GM18909 (cell line): ENCODE data around the gene CCDC12.

Experiments used
- ATAC-seq: cut with Tn5 transposase; IDR thresholded peaks from one replicate; pipeline ENCODE4 v1.9.1; 2021; ENCODE audit warnings: mild to moderate bottlenecking; ENCODE audit not compliant: unreplicated experiment, poor library complexity

The CCDC12 gene

DNA sequence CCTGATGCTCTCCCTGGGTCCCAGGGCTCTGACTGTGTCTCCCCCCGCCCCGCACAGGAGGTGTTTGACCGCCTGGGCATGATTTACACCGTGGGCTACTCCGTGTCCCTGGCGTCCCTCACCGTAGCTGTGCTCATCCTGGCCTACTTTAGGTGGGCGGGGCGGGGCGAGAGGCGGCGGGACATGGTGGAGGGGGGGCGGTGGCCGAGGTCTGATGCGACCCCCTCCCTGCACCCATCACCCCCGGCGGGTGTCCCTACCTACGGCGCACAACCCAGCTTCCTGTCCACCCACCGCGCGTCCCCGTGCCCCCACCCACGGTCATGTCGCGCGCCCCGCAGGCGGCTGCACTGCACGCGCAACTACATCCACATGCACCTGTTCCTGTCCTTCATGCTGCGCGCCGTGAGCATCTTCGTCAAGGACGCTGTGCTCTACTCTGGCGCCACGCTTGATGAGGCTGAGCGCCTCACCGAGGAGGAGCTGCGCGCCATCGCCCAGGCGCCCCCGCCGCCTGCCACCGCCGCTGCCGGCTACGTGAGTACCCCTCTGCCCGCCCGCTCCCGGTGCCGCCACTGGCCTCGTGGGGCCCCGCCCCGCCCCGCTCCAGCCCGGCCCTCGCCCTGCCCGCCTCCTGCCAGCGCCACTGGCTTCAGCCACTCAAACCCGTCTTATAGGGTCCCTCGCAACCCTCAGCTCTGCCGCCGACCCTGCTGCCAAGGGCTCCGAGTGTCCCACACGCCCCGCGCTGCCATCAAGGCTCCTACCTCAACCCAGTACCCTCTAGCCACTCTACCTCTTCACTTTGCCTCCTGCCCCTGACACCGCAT lies 78.0 kb downstream of the CCDC12 start:
- no peak for ATAC-seq

DNA sequence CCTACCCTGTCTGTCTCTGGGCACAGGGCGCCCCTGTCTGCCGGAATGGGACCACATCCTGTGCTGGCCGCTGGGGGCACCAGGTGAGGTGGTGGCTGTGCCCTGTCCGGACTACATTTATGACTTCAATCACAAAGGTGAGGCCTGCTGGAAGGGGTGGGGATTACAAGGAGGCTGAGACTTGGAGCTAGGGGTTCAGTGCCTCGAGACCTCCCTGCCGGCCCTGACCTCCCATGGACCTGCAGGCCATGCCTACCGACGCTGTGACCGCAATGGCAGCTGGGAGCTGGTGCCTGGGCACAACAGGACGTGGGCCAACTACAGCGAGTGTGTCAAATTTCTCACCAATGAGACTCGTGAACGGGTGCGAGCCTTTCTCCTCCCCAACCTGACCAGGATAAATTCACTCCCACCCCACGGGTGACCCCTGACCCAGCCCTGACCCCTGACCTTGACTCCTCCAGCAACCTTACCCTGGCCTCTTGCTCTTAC lies 78.7 kb downstream of the CCDC12 start:
- no peak for ATAC-seq

DNA sequence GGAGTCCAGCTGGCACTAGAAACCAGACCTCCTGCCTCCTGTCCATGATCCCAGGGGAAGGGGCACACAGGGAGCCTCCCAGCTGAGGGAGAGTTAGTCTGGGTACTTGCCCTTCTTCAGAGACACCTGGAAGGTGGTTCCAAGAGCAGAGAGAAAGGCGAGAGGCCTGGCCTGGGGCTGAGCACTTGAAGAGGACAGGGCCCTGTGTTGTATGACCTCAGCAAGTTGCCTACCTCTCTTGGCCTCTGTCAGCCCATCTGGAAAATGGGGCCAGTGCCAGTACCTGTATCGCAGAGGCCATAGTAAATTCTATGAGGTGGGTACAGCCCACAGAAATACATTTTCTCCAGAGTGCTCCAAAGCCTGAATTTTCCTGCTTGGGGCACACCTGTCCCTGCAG lies 79.5 kb downstream of the CCDC12 start:
- ATAC-seq = no peak

DNA sequence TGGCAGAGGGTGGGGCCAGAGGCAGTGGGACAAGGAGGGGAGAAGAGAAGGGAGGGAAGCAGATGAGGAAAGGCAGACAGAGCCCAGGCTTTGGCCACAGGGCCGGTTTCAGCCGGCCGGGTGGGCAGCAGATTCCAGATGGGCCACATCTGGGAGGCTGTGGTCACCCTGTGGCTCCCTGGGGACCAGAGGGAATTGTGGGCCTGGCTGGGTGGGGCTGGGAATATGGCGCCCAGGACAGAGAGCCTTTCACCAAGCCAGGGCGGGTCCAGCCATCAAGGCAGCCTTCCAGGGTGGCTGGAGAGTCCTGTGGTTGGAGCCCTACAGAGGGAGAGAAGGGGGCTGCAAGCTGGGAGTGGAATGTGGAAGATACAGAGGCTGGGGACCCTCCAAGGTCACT lies 80.2 kb downstream of the CCDC12 start:
- ATAC-seq = no peak

DNA sequence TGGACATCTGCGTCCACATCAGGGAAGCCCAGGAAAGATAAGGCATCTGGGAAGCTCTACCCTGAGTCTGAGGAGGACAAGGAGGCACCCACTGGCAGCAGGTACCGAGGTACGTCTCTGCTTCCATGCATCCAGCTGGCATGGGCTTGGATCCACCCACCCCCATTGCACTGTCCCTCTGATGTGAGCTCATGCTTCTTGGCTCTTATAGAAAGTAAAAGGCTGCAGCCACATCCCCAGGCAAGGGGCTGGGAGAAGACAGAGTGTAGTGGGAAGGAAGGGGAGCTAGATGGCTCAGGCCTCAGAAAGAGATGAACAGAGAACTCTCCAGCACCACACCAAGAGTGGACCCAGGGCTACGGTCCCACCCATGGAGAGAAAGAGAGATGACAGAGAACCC lies 80.8 kb downstream of the CCDC12 start:
- ATAC-seq = no peak

DNA sequence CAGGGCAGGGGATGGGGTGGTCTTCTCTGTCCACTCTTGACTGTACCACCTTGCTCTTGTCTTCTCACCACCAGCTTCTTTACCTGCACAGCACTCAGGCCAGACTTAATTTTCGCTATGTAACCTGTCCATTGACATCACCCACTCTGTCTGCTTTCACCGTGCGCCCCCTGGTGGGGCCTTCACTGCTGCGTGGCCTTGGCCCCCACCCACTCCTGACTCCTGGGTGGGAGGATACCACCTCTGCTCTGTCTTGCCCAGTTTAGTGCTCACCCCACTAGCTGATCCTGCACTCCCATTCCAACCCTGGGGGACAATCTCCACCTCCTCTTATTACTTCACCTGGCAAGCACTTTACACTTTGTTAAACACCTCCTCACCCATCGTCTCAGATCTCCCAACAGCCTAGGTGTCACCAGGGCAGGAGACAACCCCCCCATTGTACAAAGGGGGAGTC lies 81.3 kb downstream of the CCDC12 start:
- no peak for ATAC-seq

DNA sequence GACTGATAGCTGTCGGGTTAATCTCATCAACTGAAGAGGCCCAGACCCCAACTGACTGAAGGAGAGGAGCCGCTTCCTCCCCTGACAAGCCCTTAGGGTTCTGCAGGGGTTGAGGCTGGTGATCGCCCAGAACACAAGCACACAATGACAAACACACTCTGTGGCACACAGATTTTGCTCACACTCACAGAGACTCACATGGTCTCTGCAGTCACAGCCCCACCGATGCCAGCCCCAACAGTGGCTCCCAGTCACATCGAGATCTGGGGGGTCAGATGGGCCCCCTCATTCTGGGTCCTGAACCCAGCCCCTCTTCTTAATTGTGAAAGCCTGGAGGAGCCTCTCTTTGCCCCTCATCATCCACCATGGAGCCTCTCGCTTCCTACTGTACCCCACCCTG lies 82.3 kb downstream of the CCDC12 start:
- no peak for ATAC-seq

DNA sequence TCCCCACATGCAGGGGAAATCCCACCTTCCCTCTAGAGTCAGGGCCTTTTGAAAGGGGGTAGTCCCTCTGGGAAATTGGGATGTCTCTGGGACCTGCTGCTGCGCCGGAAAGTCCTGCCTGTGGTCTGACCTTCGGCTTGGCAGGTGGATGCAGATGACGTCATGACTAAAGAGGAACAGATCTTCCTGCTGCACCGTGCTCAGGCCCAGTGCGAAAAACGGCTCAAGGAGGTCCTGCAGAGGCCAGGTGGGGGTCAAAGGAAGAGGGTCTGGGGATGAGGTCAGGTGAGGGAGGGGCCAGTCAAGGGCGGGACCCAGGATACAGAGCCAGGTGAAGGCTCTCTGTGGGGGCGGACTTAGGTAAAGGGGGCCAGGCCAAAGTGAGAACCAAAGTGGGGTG lies 82.8 kb downstream of the CCDC12 start:
- no peak for ATAC-seq

DNA sequence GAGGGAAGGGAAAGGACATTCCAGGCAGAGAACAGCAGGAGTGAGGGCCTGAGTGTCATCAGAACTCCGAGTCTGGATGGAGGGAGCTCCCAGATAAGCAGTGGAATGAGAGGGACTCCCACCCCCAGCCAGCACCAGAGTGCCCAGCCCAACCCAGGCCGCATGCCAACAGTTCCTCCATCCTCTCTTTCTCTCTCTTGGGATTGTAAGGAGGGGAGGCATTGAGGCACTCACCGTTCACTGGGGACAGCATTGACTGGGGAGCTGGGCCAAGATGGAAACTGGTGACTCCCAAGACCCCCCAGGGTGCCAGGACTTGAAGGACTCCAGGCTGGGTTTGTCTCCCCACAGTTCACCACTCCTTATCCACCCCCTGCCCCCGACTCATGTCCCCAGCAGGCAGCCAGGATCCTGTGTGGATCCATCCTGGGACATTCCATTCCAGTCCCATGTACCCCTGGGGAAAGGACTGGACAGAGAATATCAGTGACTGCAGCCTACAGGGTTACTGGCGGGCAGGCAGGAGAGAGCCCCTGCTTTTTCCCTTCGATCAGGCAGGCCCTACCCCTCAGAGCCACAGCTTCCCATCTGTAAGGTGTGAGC lies 83.3 kb downstream of the CCDC12 start:
- no peak for ATAC-seq

DNA sequence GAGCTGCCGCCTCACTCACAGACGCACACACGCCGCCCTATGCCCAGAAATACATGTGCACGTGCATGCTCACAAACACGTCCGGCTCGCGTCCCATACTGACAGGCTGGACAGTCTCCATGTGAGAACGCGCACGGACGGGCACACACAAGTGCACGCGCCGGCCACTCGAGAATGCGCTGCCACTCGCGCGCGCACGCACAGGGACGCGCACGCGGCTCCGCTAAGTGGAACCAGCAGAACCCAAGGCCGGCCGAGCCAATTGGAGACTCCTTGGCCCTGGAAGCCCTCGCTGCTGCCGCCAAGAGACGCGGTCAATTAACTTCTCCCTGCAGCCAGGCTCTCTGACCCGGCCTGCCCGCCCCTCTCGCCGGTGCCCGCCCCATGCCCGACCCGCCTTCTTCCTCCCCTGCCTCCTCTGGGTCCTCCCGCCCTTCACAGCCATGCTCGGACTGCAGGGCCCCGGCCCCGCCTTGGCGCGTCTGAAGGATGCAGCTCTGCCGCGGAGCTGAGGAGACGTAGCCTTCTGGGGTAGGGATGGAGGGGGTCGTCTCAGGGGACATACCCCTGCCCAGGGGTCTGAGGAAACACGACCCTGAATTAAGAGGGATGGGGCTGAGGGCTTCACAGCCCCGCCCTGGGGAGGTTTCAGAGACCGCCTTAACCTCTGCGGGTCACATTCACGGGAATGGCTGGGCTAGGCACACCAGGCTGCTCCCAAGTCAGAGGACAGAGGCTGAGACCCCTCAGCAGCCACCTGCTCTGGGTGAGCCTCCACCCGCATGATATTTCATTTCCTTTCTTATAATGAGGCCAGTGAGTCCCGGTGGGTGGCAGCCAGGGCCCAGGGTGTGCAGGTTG lies 84.0 kb downstream of the CCDC12 start:
- ATAC-seq = peak; percentile 43

DNA sequence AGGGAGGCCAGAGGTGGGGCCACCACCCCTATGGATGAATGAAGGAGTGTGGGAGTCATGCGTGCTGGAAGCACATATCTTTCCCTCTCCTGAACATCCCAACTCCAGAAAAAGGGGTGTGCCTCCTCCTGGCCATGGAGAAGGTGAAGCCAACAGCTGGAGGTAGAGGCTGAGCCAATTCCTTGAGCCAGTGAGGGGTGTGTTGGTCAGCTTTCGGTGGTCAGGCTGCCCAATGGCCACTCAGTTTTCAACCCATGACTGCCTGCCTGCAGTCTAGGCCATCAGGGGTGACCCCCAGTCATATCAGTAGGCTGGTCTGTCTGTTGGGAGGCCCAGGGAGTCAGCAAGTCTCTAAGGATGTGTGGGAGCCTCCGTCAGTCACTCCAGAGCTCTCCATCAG lies 85.4 kb downstream of the CCDC12 start:
- no peak for ATAC-seq

DNA sequence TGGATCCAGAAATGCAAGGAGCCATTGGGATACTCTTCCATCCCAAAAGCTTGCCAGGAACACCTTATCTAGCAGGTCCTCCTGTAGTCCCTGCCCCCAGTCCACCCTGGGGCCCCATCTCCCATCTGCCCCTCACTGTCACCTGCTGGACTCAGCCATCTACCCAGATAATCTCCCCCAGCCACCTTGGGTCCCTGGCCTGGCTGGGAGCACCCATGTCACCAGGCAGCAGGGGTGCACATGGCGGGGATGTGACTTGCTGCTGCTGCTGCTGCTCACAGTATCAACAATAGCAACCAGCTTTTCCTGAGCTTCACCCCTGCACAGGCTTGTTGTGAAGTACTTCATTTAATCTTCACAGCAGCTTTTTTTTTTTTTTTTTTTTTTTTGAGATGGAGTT lies 86.4 kb downstream of the CCDC12 start:
- no peak for ATAC-seq

DNA sequence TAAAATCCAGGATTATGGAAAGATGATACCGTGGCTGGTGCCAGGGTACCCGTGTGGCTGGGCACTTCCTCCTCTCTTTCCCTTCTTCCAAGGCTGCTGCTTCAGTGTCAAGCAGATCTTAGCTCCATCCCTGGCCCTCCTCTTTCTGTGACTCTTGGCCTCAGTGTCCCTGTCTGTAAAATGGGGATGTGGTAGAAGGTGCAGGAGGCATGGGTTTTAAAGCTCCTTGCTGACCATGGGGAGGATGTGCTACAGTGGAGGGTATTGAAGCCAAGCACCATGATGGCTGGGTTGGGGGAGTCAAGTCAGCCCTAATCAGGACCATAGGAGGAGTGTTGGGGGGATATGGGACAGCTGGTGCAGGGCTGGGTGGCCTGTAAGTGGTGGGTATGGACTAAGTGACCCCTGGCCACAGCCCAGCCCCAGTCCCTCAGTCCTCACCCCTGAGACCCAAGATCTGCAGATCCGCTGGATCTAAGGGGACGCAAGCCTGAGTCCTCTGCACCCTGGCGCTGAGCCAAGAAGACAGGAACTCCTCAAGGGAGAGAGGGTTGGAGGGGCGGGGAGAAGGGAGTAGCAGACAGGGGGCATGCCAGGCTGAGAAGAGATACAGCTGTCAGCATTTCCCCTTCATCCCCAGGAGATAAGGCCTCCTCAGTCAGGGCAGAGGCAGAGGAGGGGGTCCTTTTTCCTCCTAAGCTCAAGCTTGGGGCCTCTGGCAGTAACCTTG lies 87.0 kb downstream of the CCDC12 start:
- ATAC-seq = no peak

DNA sequence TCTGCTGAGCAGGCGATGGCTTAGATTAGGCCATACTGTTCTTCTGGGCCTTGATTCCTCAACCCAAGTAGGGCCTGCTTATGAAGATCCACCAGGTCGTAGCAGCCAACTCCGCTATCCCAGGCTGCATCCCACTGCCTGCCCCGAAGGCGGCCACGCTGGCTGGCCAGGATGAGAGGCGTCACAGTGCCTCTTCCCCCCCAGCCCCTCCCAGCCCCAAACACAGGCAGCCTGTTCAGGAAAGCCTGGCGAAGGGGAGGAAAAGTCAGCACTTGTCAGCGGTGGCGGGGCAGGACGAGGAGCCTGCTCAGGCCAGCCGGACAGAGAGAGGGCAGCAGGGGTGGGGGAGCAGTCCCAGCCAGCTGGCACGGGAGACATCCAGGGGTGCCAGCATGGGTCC lies 87.8 kb downstream of the CCDC12 start:
- no peak for ATAC-seq

DNA sequence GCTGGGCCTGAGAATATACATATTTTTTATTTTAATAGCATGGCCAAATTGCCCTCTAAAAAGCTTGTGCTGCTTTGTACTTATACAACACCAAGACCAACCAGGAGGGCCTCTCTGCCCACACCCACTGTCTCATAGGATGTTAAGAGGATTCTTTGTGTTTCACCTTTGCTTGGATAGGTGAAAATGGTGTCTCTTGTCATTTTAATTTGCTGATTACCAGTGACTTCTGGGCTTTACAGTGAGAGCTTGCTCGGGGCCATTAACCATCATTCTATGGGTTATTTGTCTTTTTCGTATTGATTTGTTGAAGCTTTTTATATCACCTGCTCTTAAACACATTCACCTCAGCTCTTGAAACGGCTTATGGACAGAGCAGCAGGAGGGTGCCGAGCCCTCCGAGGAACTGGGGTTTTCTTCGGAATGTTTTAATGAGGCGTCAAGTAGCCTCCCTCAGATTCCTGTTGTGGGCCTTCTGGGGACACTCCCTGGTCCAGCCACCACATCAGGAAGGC lies 88.5 kb downstream of the CCDC12 start:
- no peak for ATAC-seq

DNA sequence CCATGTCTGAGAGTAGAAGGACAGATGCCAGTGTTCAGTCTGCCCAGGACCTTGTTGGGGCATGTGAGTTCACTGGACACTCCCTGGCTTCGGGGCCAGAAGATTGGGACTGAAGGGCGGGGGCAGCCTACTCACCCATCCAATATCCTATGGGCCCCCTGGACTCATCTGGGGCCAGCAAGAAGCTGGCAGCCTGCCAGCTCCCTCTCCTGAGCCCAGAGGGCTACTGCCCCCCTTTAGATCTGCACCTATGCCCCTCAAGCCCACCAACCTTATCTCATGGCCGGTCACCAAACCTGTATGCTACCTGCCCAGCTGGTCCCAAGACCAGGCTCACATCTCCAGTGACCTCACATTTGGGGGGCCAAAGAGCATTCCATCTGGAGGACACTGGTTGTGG lies 90.9 kb downstream of the CCDC12 start:
- ATAC-seq = no peak

DNA sequence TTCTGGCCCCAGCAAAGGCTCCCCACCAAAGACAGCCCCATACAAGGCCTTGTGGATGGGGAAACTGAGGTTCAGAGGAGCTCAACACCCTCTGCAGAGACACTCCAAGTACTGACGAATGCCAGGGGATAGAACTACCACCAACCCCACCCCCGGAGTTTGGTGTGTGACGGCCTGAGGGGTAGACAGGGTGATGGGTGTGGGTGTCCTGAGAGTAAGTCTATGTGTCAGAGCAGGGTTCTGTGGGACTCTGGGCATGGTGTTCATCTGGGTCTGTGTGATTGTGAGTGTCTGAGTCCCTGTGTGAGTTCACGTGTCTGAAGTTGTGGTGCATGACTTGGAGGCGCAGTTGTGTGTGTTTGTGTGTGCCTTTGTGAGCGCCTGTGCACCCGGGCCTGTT lies 91.6 kb downstream of the CCDC12 start:
- no peak for ATAC-seq

DNA sequence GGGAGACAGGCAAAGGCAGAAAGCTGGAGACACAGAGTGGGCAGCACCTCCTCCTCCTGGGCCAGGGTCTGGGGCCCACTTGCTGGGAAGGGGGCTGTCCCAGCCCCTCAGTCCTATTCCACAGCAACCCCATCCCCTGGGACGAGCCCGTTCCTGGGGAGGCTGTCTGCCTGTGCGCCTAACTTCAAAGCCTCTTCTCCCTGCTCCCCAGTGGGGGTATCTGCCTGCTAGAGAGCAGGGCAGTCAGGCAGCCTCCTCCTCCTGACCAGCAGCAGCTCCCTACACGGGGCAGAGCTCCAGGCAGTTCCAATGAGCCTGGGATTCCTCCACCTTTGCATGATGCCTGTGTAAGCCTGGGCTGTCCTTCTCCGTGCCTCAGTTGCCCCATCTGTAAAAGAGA lies 92.1 kb downstream of the CCDC12 start:
- ATAC-seq = no peak

DNA sequence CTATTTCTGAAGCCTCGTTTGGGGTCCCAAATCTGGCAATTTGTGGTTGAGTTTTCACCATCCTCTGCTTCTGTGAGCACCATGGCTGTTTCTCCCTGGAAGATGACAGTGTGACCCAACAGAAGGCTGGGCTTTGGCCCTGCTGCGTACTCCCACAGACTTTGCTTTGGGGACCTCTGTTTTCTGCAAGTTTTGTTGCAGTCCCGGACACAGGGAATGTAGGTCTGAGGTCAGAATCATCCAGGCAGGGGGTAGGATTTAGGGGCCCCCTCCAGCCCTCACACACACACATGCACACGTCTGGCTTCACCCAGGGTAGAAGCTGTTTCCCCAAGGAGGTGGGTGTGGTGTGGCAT lies 92.7 kb downstream of the CCDC12 start:
- ATAC-seq = no peak
